ENCODE results near the gene PGA5.
"Not testable (repeated sequence)": the region's sequence is repeated elsewhere in the genome, so short reads cannot be mapped to it uniquely, and the experiment has no call there.

PGA5 gene

DNA sequence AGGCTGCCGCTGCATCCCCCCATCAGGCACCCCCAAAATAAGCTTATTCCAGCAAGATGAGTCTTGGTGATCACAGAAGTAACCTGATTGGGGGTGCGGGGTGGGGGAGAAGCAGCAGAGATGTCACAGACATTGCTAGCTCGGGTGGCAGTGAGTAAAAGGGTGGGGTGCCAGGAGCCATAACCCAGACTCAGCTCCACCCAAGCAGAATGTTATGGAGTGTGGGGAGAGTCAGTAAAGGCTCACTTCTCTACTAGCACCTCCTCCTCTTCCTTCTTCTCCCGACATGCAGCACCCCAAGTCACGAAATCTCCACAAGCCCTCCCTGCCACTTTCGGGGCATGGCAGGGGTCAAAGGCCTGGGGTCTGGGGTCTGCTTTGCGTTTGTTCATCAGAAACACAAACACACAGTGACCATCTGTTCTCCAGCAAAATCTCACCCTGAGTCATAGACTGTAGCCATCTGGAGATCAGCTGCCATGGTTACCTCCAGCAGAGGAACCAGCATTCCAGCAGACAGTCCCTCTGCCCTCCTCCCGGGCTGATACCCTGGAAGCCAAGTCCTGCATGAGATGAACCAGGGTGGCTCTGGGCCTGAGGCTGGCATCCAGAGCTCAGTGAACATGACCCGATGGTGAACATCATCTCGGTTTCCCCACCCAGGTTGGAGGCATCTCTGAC lies 14.4 kb upstream of the PGA5 start:
- H3K36me3 ChIP-seq (ENCODE audit: control insufficient read depth in 1 of 2, insufficient read depth in 2 of 2, low read length in 2 of 2); H3K27me3 ChIP-seq (ENCODE audit: control insufficient read depth in 1 of 2, insufficient read depth in 2 of 2, low read length in 2 of 2); H3K9ac ChIP-seq (ENCODE audit: low read depth in 1 of 2, low read length in 2 of 2); H3K4me1 ChIP-seq (ENCODE audit: control insufficient read depth in 1 of 2, insufficient read depth in 2 of 2, low read length in 2 of 2); H3K9me3 ChIP-seq (ENCODE audit: control insufficient read depth in 1 of 2, low read length in 2 of 2); H3K4me3 ChIP-seq (ENCODE audit: low read depth in 1 of 2, low read length in 2 of 2); H3K27ac ChIP-seq (ENCODE audit: low read depth, low read length): not testable (repeated sequence)

- H3K36me3 ChIP-seq (ENCODE audit: control insufficient read depth in 1 of 2, insufficient read depth in 2 of 2, low read length in 2 of 2); H3K27ac ChIP-seq (ENCODE audit: low read depth, low read length); H3K4me1 ChIP-seq (ENCODE audit: control insufficient read depth in 1 of 2, insufficient read depth in 2 of 2, low read length in 2 of 2); H3K27me3 ChIP-seq (ENCODE audit: control insufficient read depth in 1 of 2, insufficient read depth in 2 of 2, low read length in 2 of 2); H3K4me3 ChIP-seq (ENCODE audit: low read depth in 1 of 2, low read length in 2 of 2); H3K9ac ChIP-seq (ENCODE audit: low read depth in 1 of 2, low read length in 2 of 2); H3K9me3 ChIP-seq (ENCODE audit: control insufficient read depth in 1 of 2, low read length in 2 of 2): not testable (repeated sequence)
Observed at GRCh38 chr11:61229458-61229857, 11.5 kb upstream of the PGA5 start.

GRCh38 chr11:61231033-61231432 lies 9.9 kb upstream of the PGA5 start:
- not testable (repeated sequence) for H3K27me3 ChIP-seq (ENCODE audit: control insufficient read depth in 1 of 2, insufficient read depth in 2 of 2, low read length in 2 of 2); H3K27ac ChIP-seq (ENCODE audit: low read depth, low read length); H3K4me1 ChIP-seq (ENCODE audit: control insufficient read depth in 1 of 2, insufficient read depth in 2 of 2, low read length in 2 of 2); H3K9me3 ChIP-seq (ENCODE audit: control insufficient read depth in 1 of 2, low read length in 2 of 2); H3K4me3 ChIP-seq (ENCODE audit: low read depth in 1 of 2, low read length in 2 of 2); H3K36me3 ChIP-seq (ENCODE audit: control insufficient read depth in 1 of 2, insufficient read depth in 2 of 2, low read length in 2 of 2); H3K9ac ChIP-seq (ENCODE audit: low read depth in 1 of 2, low read length in 2 of 2)

DNA sequence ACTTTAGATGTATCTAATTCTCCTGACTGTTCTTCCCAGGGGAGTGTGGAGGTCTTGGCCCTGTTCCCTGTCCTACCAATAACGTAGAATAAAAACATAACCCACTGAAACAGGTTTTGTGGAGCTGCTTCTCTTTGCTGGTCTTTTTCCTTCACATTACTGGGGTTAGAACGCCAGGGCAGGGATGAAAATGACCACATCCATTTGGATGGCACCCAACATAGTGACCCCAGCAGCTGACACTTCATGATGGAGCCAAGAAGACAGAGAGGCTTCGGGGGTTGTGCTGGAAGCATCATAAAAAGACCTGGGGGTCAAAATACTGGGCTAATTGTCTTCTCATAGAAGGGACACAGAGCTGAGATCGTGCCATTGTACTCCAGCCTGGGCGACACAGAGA lies 9.4 kb upstream of the PGA5 start:
- H3K4me3 ChIP-seq (ENCODE audit: low read depth in 1 of 2, low read length in 2 of 2); H3K27me3 ChIP-seq (ENCODE audit: control insufficient read depth in 1 of 2, insufficient read depth in 2 of 2, low read length in 2 of 2); H3K4me1 ChIP-seq (ENCODE audit: control insufficient read depth in 1 of 2, insufficient read depth in 2 of 2, low read length in 2 of 2); H3K36me3 ChIP-seq (ENCODE audit: control insufficient read depth in 1 of 2, insufficient read depth in 2 of 2, low read length in 2 of 2); H3K27ac ChIP-seq (ENCODE audit: low read depth, low read length); H3K9ac ChIP-seq (ENCODE audit: low read depth in 1 of 2, low read length in 2 of 2); H3K9me3 ChIP-seq (ENCODE audit: control insufficient read depth in 1 of 2, low read length in 2 of 2): not testable (repeated sequence)

GRCh38 chr11:61232548-61233145 lies 8.3 kb upstream of the PGA5 start:
- H3K4me1 ChIP-seq (ENCODE audit: control insufficient read depth in 1 of 2, insufficient read depth in 2 of 2, low read length in 2 of 2); H3K9me3 ChIP-seq (ENCODE audit: control insufficient read depth in 1 of 2, low read length in 2 of 2); H3K27ac ChIP-seq (ENCODE audit: low read depth, low read length); H3K27me3 ChIP-seq (ENCODE audit: control insufficient read depth in 1 of 2, insufficient read depth in 2 of 2, low read length in 2 of 2); H3K9ac ChIP-seq (ENCODE audit: low read depth in 1 of 2, low read length in 2 of 2); H3K36me3 ChIP-seq (ENCODE audit: control insufficient read depth in 1 of 2, insufficient read depth in 2 of 2, low read length in 2 of 2); H3K4me3 ChIP-seq (ENCODE audit: low read depth in 1 of 2, low read length in 2 of 2): not testable (repeated sequence)

GRCh38 chr11:61237130-61237529 lies 3.8 kb upstream of the PGA5 start:
- H3K27ac ChIP-seq (ENCODE audit: low read depth, low read length); H3K4me3 ChIP-seq (ENCODE audit: low read depth in 1 of 2, low read length in 2 of 2); H3K9ac ChIP-seq (ENCODE audit: low read depth in 1 of 2, low read length in 2 of 2); H3K36me3 ChIP-seq (ENCODE audit: control insufficient read depth in 1 of 2, insufficient read depth in 2 of 2, low read length in 2 of 2); H3K9me3 ChIP-seq (ENCODE audit: control insufficient read depth in 1 of 2, low read length in 2 of 2); H3K27me3 ChIP-seq (ENCODE audit: control insufficient read depth in 1 of 2, insufficient read depth in 2 of 2, low read length in 2 of 2); H3K4me1 ChIP-seq (ENCODE audit: control insufficient read depth in 1 of 2, insufficient read depth in 2 of 2, low read length in 2 of 2): not testable (repeated sequence)

DNA sequence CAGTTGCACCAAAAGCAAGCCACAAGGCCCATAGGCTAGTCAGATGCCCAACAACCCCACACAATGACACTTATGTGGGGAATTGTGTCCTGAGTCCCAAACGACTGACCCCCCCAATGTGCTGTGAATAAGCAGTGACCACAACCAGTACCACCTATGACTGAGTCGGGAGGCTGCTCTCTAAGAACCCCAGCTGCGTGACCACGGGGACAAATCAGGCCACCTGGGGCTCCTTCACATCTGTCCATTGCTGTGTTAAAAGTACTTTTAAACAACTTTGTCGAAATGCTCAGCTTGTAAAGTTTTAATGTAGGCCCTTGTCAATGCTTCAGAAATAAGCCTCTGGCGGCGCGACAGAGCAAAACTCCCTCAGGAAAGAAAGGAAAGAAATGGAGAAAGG lies 687 bp upstream of the PGA5 start:
- not testable (repeated sequence) for H3K27me3 ChIP-seq (ENCODE audit: control insufficient read depth in 1 of 2, insufficient read depth in 2 of 2, low read length in 2 of 2); H3K4me1 ChIP-seq (ENCODE audit: control insufficient read depth in 1 of 2, insufficient read depth in 2 of 2, low read length in 2 of 2); H3K9ac ChIP-seq (ENCODE audit: low read depth in 1 of 2, low read length in 2 of 2); H3K4me3 ChIP-seq (ENCODE audit: low read depth in 1 of 2, low read length in 2 of 2); H3K36me3 ChIP-seq (ENCODE audit: control insufficient read depth in 1 of 2, insufficient read depth in 2 of 2, low read length in 2 of 2); H3K9me3 ChIP-seq (ENCODE audit: control insufficient read depth in 1 of 2, low read length in 2 of 2); H3K27ac ChIP-seq (ENCODE audit: low read depth, low read length)

DNA sequence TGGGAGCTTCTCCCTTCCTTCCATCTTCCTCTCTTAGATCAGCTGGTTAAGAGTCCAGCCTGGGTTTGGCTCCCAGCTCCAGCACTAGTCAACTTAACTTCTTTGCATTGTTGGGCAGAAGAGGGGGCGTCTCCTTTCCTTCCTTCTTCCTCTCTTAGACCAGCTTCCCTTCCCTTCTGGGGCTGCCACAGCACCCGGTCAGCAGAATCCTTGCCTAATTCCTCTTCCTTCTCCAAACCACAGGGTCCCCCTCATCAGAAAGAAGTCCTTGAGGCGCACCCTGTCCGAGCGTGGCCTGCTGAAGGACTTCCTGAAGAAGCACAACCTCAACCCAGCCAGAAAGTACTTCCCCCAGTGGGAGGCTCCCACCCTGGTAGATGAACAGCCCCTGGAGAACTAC lies 551 bp downstream of the PGA5 start:
- not testable (repeated sequence) for H3K9ac ChIP-seq (ENCODE audit: low read depth in 1 of 2, low read length in 2 of 2); H3K27ac ChIP-seq (ENCODE audit: low read depth, low read length); H3K9me3 ChIP-seq (ENCODE audit: control insufficient read depth in 1 of 2, low read length in 2 of 2); H3K27me3 ChIP-seq (ENCODE audit: control insufficient read depth in 1 of 2, insufficient read depth in 2 of 2, low read length in 2 of 2); H3K4me3 ChIP-seq (ENCODE audit: low read depth in 1 of 2, low read length in 2 of 2); H3K36me3 ChIP-seq (ENCODE audit: control insufficient read depth in 1 of 2, insufficient read depth in 2 of 2, low read length in 2 of 2); H3K4me1 ChIP-seq (ENCODE audit: control insufficient read depth in 1 of 2, insufficient read depth in 2 of 2, low read length in 2 of 2)

DNA sequence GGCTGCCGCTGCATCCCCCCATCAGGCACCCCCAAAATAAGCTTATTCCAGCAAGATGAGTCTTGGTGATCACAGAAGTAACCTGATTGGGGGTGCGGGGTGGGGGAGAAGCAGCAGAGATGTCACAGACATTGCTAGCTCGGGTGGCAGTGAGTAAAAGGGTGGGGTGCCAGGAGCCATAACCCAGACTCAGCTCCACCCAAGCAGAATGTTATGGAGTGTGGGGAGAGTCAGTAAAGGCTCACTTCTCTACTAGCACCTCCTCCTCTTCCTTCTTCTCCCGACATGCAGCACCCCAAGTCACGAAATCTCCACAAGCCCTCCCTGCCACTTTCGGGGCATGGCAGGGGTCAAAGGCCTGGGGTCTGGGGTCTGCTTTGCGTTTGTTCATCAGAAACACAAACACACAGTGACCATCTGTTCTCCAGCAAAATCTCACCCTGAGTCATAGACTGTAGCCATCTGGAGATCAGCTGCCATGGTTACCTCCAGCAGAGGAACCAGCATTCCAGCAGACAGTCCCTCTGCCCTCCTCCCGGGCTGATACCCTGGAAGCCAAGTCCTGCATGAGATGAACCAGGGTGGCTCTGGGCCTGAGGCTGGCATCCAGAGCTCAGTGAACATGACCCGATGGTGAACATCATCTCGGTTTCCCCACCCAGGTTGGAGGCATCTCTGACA lies 4.4 kb downstream of the PGA5 start:
- H3K4me3 ChIP-seq (ENCODE audit: low read depth in 1 of 2, low read length in 2 of 2); H3K36me3 ChIP-seq (ENCODE audit: control insufficient read depth in 1 of 2, insufficient read depth in 2 of 2, low read length in 2 of 2); H3K27ac ChIP-seq (ENCODE audit: low read depth, low read length); H3K9ac ChIP-seq (ENCODE audit: low read depth in 1 of 2, low read length in 2 of 2); H3K9me3 ChIP-seq (ENCODE audit: control insufficient read depth in 1 of 2, low read length in 2 of 2); H3K4me1 ChIP-seq (ENCODE audit: control insufficient read depth in 1 of 2, insufficient read depth in 2 of 2, low read length in 2 of 2); H3K27me3 ChIP-seq (ENCODE audit: control insufficient read depth in 1 of 2, insufficient read depth in 2 of 2, low read length in 2 of 2): not testable (repeated sequence)

DNA sequence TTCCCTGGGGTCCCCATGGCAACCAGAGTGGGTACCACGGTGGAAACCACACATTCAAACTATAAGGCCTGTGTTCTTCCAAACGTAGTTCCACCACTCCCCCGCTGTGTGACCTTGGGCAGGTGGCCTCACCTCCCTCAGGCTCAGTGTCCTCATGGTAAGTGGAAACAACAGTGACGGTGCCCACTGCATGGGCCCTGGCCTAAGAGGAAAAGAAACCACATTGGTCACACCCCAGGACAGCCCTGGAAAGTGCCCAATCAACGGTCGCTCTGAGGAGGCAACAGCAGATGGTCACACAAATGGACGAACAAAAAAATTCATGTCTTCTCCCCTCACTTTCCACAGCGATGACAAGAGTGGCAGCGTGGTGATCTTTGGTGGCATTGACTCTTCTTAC lies 7.1 kb downstream of the PGA5 start:
- not testable (repeated sequence) for H3K27ac ChIP-seq (ENCODE audit: low read depth, low read length); H3K4me1 ChIP-seq (ENCODE audit: control insufficient read depth in 1 of 2, insufficient read depth in 2 of 2, low read length in 2 of 2); H3K27me3 ChIP-seq (ENCODE audit: control insufficient read depth in 1 of 2, insufficient read depth in 2 of 2, low read length in 2 of 2); H3K4me3 ChIP-seq (ENCODE audit: low read depth in 1 of 2, low read length in 2 of 2); H3K9me3 ChIP-seq (ENCODE audit: control insufficient read depth in 1 of 2, low read length in 2 of 2); H3K36me3 ChIP-seq (ENCODE audit: control insufficient read depth in 1 of 2, insufficient read depth in 2 of 2, low read length in 2 of 2); H3K9ac ChIP-seq (ENCODE audit: low read depth in 1 of 2, low read length in 2 of 2)

Measured in duodenal mucosa (tissue), 2 donors.